Fibroblast of skin of back (primary cell): ENCODE results near the gene XIST.
"Not testable (repeated sequence)": the region's sequence is repeated elsewhere in the genome, so short reads cannot be mapped to it uniquely, and the experiment has no call there.

Experiments used
- DNase-seq: peaks from one replicate; pipeline ENCODE4 v3.0.0-alpha.2; 2013

XIST gene

GRCh38 chrX:73799888-73800287 is 52.6 kb downstream of the XIST start:
- DNase-seq: no peak

GRCh38 chrX:73792511-73792910 is 60.0 kb downstream of the XIST start:
- DNase-seq: not testable (repeated sequence)

- no peak for DNase-seq
Observed at GRCh38 chrX:73785493-73785892, 67.0 kb downstream of the XIST start.
